HEK293T (cell line): ENCODE data around the gene ID2.

Experiments used
- ARNT ChIP-seq: fragments of 450-650 bp; IDR thresholded peaks from 2 replicates; pipeline ENCODE4 v1.6.1; 2017; ENCODE audit warnings: mild to moderate bottlenecking
- BHLHE40 ChIP-seq: fragments of 450-650 bp; IDR thresholded peaks from 2 replicates; pipeline ENCODE4 v1.6.1; 2016; ENCODE audit warnings: mild to moderate bottlenecking, moderate library complexity, borderline replicate concordance
- FOXA1 ChIP-seq: fragments of 450-650 bp; IDR thresholded peaks from 2 replicates; pipeline ENCODE4 v1.6.1; 2016; ENCODE audit warnings: mild to moderate bottlenecking
- FOXM1 ChIP-seq: fragments of 450-650 bp; IDR thresholded peaks from 2 replicates; pipeline ENCODE4 v1.6.1; 2017; ENCODE audit warnings: mild to moderate bottlenecking, borderline replicate concordance
- SUZ12 ChIP-seq: fragments of 450-650 bp; IDR thresholded peaks from 2 replicates; pipeline ENCODE4 v1.6.1; 2016; ENCODE audit warnings: mild to moderate bottlenecking

DNA sequence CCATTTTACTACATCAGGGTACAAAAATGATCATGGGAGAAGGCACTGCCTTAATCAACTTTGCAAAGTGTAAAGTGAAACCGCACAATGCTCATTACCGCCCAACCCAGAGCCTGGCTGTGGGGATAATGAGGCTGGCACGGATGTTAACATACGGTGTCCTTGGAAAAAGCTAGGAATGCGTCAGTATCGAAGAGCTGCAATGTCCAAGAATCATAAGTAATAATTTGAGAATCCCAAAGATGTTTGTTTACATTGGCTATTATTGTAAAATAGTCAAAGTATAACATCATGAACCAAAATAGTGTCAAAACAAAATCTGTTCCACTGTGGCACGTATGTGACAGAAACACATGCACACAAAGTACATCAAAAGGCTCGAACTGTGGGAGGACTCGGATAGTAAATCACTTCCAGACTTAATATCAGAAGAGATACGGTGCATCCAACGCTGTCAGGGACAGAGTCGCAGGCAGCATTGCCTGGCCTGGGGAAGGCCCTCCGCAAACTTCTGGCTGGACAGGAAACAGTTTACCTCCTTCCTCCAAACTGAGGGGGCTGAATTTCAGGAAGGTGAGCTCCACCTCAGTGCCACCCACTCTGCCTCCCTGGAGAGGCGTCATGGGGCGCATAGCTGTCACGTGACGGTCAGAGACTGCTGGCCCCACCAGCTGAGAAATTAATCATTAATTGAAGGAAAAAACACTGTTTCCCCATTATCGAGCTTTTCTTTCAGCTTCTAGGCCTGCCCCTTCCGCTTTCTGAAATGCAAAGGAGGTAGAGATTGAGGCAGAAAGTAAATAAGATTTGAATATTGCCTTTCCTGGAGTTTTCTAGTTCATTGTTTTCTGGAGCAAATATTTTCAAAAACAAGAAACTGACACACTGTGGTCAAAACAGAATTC is 1.8 kb upstream of the ID2 start:
- no peak for TF ChIP-seq FOXM1
- no peak for TF ChIP-seq BHLHE40
- no peak for TF ChIP-seq SUZ12
- TF ChIP-seq ARNT, result no peak
- no peak for TF ChIP-seq FOXA1
